Skeletal muscle cell (primary cell): ENCODE results near the gene MAP2K5.
"Not testable (repeated sequence)": the region's sequence is repeated elsewhere in the genome, so short reads cannot be mapped to it uniquely, and the experiment has no call there.

Experiments
- DNase-seq: peaks from one replicate; pipeline ENCODE4 v3.0.0-alpha.2; 2010; ENCODE audit warnings: low read depth
- H3K4me3 ChIP-seq: 2 replicates; pipeline ENCODE4 v1.5.1; 2011; ENCODE audit warnings: low read depth, mild to moderate bottlenecking, control low read depth, low read length, moderate library complexity

Gene MAP2K5

GRCh38 chr15:67587331-67587730 lies 44.8 kb downstream of the MAP2K5 start:
- DNase-seq = no peak

DNA sequence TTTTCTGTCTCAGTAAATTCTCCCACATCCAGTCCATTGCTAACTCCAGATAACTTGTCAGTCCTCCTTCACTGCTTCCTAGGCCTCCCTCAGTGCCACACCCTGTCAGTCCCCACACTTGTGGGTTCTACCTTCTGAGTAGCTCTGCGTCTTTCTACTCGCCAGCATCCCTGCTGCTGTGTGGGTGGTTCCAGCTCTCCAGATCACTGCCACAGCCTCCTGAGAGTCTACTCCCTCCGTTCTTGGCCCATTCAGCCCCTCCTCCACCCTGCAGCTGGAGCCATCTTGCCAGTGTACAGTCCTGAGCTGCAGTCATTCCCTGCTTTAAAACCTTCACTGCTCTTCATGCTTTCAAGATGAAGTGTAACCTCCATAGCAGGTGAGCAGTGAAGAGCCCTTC lies 45.3 kb downstream of the MAP2K5 start:
- H3K4me3 ChIP-seq = no peak overlapping the region
- no peak for DNase-seq

More at GRCh38 chr15:67587331-67587730, 44.8 kb downstream of the MAP2K5 start:
- H3K4me3 ChIP-seq = no peak overlapping the region

DNA sequence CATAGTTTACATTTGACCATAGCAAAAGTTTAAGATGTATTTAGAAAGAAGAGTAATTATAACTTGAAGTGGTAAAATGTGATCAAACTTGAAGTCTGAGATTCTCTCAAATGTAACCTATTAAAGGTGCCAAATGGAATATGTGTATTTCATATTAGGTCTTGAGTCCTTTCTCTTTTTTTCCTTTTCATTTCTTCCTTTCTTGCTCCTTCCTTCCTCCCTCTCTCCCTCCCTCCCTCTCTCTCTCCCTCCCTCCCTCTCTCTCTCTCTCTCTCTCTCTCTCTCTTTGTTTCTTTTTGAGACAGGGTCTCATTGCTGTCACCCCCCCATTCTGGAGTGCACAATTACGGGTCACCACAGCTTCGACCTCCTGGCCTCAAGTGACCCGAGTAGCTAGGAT lies 47.7 kb downstream of the MAP2K5 start:
- H3K4me3 ChIP-seq = no peak overlapping the region
- DNase-seq = no peak

- no peak overlapping the region for H3K4me3 ChIP-seq
- DNase-seq = no peak
Observed at GRCh38 chr15:67592245-67592644, 49.7 kb downstream of the MAP2K5 start.

DNA sequence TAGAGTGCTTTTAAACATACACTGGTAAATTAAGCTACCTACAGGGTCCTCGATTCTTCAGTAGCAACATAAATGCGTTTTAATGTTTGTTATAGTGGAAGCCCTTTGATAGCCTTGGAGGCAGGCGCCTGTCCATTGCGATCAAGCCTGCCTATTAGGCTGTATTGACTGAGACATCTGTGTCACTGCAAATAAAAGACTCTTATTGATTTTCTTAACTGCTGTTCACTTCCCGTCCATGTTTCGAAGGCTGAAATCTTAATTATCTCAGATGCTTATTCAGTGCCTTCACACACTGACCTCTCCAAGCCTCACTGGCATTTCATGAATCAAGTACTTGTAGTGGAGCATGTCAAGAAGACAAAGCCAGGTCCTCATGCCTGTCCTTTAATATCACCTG lies 51.1 kb downstream of the MAP2K5 start:
- H3K4me3 ChIP-seq = no peak overlapping the region
- no peak for DNase-seq

- H3K4me3 ChIP-seq = no peak overlapping the region
- no peak for DNase-seq
Observed at GRCh38 chr15:67594770-67595169, 52.3 kb downstream of the MAP2K5 start.

DNA sequence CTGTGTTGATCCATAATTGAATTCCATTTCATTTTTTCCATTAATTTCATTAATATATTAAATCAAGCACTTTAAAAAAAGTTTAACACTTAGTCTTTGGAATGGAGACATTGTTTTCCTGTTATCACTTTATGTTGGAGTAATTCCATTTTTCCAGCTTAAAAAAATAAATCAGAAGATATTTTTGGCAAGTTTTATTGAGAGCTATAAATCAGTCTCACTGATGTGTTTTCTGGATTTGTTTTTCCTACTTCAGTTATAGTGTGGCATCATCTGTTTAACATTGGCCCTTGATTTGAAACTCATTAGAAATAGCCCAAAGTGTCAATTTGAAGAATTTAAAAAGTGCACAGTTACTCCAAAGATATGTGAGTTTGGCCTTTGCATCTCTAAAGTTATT lies 53.1 kb downstream of the MAP2K5 start:
- DNase-seq = no peak
- H3K4me3 ChIP-seq = no peak overlapping the region

DNA sequence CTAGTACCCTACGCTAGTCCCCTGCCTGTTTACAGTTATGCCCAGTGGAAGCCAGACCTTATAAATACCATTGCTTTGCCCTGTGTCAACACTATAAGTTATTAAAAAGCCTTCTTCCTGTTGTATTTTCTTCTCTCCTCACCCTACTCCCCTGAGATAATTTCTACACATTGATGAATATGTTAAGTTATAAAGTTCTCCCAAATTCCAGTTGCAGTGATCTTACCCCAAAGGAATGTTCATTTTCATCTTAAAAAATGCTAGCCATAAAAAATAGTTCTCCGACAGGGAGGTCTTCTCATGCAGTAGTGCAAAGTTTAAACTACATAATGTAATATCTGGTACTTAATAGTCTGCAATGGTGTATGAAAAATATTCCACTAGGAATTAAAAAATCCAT lies 58.6 kb downstream of the MAP2K5 start:
- H3K4me3 ChIP-seq = no peak overlapping the region

GRCh38 chr15:67603063-67603462 lies 60.6 kb downstream of the MAP2K5 start:
- no peak overlapping the region for H3K4me3 ChIP-seq
- no peak for DNase-seq

More for the DNA sequence above, 58.6 kb downstream of the MAP2K5 start:
- no peak for DNase-seq

GRCh38 chr15:67605871-67606270 lies 63.4 kb downstream of the MAP2K5 start:
- H3K4me3 ChIP-seq = no peak overlapping the region
- DNase-seq = no peak

GRCh38 chr15:67606742-67607141 lies 64.2 kb downstream of the MAP2K5 start:
- no peak for DNase-seq
- H3K4me3 ChIP-seq = no peak overlapping the region

DNA sequence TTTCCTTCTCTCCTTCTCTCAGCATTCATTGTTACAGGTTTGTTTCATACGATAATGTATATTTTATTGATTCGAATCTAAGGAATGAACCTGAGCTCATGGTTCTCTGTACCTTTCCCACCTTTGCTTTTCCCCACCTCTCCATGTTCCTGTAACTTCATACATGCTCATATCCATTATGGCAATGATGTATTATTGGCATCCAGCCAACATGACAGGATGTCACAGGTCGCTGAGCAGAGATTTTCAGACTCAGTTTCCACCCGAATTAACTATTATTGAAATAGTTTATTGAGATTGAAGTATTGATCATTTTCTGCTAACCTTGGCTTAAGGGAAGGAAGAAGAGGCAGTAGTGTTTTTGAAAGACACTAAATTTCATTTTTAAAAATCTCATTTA lies 64.8 kb downstream of the MAP2K5 start:
- no peak overlapping the region for H3K4me3 ChIP-seq

GRCh38 chr15:67607959-67608637 lies 65.6 kb downstream of the MAP2K5 start:
- no peak overlapping the region for H3K4me3 ChIP-seq
- no peak for DNase-seq

More for the DNA sequence above, 64.8 kb downstream of the MAP2K5 start:
- DNase-seq = no peak

DNA sequence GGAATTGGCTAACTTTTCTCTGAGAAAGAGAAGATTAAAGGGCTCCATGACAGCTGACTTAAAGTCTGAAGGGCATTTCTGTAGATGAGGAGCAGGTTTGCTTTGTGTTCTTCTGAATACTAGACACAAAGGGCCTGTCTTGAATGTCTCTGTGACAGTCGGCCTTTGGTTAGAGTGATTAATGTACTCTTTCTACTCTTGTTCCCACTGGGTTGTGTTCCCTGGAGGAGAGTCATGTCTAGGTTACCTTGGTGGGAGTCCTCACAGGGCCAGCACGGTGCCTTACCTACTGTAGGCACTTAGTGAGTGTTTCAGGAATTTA lies 66.1 kb downstream of the MAP2K5 start:
- no peak overlapping the region for H3K4me3 ChIP-seq
- no peak for DNase-seq

DNA sequence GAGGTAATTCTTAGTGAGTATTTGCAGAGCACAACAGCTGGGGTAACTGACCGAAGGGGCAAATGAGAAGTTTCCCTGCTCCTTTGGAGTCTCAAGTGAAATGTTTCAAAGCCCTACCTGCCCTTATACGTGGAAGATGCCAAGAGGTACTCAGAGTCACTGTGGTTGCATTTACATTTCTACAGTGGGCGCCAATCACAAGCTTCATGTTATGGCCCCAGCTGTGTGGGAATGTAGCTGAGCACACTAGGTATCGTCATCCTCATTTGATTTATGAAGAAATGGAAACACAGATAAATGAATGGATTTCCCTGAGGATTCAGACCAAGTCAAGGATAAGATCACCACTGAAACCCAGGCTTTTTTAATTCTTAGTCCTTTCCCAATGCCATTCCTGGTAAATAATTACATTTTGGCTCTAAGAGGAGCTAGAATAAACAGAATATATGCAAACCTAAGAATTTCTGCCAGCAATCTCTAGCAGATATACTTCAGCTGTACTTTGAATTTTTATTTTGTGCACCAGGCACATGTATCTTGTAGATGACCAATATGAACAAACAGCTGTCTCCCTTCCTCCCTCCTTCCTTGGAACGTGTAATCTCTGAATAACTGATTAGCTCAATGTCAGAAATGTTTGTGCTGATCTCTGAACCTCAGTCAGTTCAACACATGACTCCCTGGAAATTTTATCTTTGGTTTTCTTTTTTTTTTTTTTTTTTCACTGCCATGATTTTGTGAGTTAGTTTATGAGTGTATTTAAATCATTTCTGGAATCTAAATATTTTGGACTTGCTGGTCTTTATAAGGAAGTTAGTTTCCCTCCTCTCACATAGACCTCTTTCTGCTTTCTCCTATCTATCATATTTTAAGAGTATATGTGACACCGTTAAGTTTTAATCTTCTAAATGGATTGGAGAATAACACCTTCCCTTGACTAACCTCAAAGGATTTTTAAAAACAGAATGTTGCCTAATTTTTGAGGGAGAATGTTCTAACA lies 69.2 kb downstream of the MAP2K5 start:
- DNase-seq = no peak
- no peak overlapping the region for H3K4me3 ChIP-seq

DNA sequence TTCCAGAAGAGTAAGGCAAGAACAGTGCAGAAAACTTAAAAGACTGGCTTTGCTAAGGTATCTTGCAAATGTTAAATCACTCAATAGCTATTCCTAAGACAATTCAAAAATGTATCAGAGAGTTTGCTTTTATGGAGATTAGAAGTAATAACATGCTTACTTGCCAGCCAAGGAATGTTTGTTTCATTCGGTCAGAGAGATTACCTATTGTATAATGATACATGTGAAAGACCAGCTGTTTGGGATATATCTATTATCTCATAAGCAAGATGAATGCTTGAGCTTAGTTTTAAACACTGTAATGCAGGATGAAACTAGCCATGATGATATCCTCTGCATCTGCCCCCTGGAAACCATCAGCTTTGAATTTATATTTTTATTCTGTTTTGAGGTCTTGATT lies 70.7 kb downstream of the MAP2K5 start:
- H3K4me3 ChIP-seq = no peak overlapping the region
- no peak for DNase-seq

- no peak for DNase-seq
- H3K4me3 ChIP-seq = no peak overlapping the region
Observed at GRCh38 chr15:67613708-67614107, 71.2 kb downstream of the MAP2K5 start.

GRCh38 chr15:67615131-67615534 lies 72.6 kb downstream of the MAP2K5 start:
- DNase-seq = not testable (repeated sequence)

GRCh38 chr15:67618297-67618696 lies 75.8 kb downstream of the MAP2K5 start:
- no peak for DNase-seq

More at GRCh38 chr15:67615131-67615534, 72.6 kb downstream of the MAP2K5 start:
- H3K4me3 ChIP-seq = not testable (repeated sequence)

GRCh38 chr15:67622110-67622509 lies 79.6 kb downstream of the MAP2K5 start:
- DNase-seq = no peak
- no peak overlapping the region for H3K4me3 ChIP-seq

More at GRCh38 chr15:67618297-67618696, 75.8 kb downstream of the MAP2K5 start:
- H3K4me3 ChIP-seq = no peak overlapping the region

GRCh38 chr15:67632261-67632660 lies 89.8 kb downstream of the MAP2K5 start:
- no peak overlapping the region for H3K4me3 ChIP-seq

More at GRCh38 chr15:67632261-67632660, 89.8 kb downstream of the MAP2K5 start:
- no peak for DNase-seq
